ENCODE results near the gene GNPTG. TPM values are rescaled to one million over a fixed set of nuclear protein-coding genes. Genes with fewer than 3 reads are reported as not detected.

Gene GNPTG
- total RNA-seq, 1 donor from 2014 or later: 104 TPM

DNA sequence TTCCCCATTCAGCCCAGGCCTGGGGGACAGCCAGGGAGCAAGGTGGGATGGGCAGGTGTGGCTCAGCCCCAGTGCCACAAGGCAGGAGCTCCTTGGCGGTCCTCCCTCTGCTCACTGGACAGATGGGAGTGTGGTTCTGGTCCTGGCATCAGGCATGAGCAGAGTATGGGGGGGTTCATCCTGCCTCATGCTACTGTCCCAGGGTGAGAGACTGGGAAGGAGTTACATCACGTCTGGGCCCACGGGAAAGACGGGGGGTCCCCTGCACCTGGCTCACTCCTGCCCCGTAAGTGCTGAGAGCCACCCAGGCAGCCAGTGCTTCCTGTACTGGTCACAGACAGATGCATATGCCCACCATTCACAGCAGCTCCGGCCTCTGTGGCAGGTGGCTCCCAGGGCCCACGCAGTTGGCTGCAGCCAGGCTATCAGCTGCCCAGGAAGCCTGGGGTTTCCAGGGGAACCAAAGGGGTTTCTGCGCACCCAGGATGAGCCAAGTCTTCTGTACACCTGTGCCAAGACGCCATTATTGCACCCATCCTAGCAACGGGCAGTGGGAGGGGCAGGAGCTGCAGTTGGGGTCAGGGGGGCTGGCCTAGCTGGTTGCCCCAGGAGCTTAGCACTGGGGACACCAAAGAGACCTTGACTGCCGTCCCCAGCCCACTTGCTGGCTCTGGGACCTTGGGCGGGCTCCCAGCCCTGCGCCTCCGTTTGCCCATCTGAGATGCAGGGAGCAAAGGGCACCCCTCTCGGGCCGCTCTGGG is 16.3 kb upstream of the GNPTG start:
- TF ChIP-seq, protein P1, sequence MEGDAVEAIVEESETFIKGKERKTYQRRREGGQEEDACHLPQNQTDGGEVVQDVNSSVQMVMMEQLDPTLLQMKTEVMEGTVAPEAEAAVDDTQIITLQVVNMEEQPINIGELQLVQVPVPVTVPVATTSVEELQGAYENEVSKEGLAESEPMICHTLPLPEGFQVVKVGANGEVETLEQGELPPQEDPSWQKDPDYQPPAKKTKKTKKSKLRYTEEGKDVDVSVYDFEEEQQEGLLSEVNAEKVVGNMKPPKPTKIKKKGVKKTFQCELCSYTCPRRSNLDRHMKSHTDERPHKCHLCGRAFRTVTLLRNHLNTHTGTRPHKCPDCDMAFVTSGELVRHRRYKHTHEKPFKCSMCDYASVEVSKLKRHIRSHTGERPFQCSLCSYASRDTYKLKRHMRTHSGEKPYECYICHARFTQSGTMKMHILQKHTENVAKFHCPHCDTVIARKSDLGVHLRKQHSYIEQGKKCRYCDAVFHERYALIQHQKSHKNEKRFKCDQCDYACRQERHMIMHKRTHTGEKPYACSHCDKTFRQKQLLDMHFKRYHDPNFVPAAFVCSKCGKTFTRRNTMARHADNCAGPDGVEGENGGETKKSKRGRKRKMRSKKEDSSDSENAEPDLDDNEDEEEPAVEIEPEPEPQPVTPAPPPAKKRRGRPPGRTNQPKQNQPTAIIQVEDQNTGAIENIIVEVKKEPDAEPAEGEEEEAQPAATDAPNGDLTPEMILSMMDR (IDR thresholded peaks at IDR 0.05; ENCODE audit: insufficient read depth, low read length, poor library complexity, severe bottlenecking): no peak
- Histone ChIP-seq H3K4me3 (ENCODE audit: low read depth, low read length) (no peak overlapping the region), H3K36me3 (ENCODE audit: control insufficient read depth, insufficient read depth, low read length) (no peaks in the 10 kb centered on the region), H3K27me3 (ENCODE audit: control insufficient read depth, insufficient read depth, low read length) (peaks cover 77% of the 10 kb centered on the region)
- DNase-seq (ENCODE audit: low read depth): no peak

DNA sequence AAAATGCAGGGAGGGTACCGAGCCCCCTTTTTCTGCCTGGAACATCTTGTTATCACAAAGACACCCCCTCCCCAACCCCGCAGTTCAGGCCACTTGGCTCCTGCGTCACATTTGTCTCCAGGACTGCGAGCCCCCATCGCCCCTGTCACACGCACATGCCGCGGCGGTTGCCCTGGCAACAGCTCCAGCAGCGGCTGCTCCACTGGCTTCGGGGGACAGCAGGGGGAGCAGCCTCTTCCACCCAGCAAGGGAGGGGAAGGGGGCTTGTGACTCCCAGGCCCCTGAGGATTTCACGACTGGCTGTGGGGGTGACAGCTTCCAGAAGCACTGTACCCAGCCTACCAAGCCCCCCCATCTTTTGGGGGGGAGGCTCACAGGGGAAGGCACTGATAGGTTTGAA is 15.7 kb upstream of the GNPTG start:
- Histone ChIP-seq H3K4me3 (ENCODE audit: low read depth, low read length) (no peak overlapping the region), H3K27me3 (ENCODE audit: control insufficient read depth, insufficient read depth, low read length) (peaks cover 74% of the 10 kb centered on the region), H3K36me3 (ENCODE audit: control insufficient read depth, insufficient read depth, low read length) (no peaks in the 10 kb centered on the region)
- no peak for DNase-seq (ENCODE audit: low read depth)
- TF ChIP-seq, protein P1 (IDR thresholded peaks at IDR 0.05; ENCODE audit: insufficient read depth, low read length, poor library complexity, severe bottlenecking): no peak

DNA sequence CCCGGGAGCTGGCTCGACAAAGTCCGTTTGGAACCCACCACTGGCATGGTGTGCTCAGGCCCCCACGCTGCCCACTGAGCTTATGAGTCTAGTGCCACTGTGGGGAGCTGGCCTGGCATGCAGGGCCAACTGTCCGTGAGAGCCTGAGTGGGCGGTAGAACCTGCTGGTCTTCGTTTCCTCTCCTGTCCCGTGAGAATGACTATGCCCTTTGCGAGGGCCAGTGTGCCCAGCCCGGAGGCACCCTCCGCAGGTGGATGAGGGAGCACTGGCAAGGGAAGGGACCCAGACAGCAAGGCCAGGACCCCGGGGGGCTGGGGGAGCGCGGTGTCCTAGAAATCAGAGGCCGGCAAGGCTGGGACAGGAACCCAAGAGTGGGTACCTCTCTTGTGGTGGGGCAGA is 15.1 kb upstream of the GNPTG start:
- Histone ChIP-seq H3K27me3 (ENCODE audit: control insufficient read depth, insufficient read depth, low read length) (peaks cover 68% of the 10 kb centered on the region), H3K36me3 (ENCODE audit: control insufficient read depth, insufficient read depth, low read length) (no peaks in the 10 kb centered on the region), H3K4me3 (ENCODE audit: low read depth, low read length) (no peak overlapping the region)
- DNase-seq (ENCODE audit: low read depth): no peak
- TF ChIP-seq, protein P1 (IDR thresholded peaks at IDR 0.05; ENCODE audit: insufficient read depth, low read length, poor library complexity, severe bottlenecking): no peak

DNA sequence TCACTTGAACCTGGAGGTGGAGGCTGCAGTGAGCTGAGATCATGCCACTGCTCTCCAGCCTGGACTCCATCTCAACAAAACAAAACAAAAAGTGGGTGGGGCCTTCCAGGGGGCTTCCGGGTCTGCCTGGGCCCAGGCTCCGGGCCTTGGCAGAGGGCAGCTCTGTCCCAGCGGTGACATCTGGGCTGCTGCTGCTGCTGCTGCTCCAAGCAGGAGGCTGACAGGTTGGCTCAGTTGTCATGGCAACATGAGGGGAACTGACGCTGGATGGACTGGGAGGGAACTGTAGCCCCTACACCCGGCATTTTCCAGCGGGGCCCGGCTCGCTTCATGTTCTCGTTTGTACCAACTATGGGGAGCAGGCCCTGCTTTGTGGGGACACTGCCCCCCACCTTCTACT is 14.2 kb upstream of the GNPTG start:
- H3K4me3 ChIP-seq (ENCODE audit: low read depth, low read length): no peak overlapping the region
- no peaks in the 10 kb centered on the region for H3K36me3 ChIP-seq (ENCODE audit: control insufficient read depth, insufficient read depth, low read length)
- DNase-seq (ENCODE audit: low read depth): no peak
- peaks cover 62% of the 10 kb centered on the region for H3K27me3 ChIP-seq (ENCODE audit: control insufficient read depth, insufficient read depth, low read length)
- TF ChIP-seq, protein P1 (IDR thresholded peaks at IDR 0.05; ENCODE audit: insufficient read depth, low read length, poor library complexity, severe bottlenecking): no peak

DNA sequence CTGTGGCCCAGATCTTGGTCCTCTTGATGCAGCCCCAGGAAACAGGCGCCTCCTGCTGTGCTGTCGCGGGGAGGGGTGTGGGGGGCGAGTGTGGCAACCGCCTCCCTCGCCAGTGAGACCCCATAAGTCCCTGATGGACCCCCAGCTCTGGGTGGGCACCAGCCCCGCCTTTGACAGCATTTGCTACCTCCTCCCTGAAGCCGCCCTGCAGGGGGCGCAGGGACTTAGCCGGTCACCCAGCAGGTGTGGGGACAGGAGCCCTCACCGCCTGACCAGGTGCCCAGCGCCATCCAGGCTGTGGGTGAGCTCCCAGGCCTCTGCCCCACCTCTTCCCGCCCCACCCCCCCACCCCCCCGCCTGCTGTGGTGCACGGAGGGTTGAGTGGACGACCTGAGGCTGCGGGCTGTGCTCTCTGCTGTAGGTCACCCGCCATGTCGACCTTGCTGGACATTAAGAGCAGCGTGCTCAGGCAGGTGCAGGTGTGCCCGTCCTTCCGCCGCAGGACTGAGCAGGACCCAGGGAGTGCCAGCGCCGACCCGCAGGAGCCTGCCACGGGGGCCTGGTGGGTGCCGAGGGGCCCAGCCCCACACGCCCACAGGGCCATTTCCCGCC is 13.5 kb upstream of the GNPTG start:
- Histone ChIP-seq H3K4me3 (ENCODE audit: low read depth, low read length) (no peak overlapping the region), H3K36me3 (ENCODE audit: control insufficient read depth, insufficient read depth, low read length) (no peaks in the 10 kb centered on the region), H3K27me3 (ENCODE audit: control insufficient read depth, insufficient read depth, low read length) (peaks cover 54% of the 10 kb centered on the region)
- no peak for DNase-seq (ENCODE audit: low read depth)
- TF ChIP-seq, protein P1 (IDR thresholded peaks at IDR 0.05; ENCODE audit: insufficient read depth, low read length, poor library complexity, severe bottlenecking): peak; percentile 40
